Measurements from ENCODE around the gene PRKAR1B.

GRCh38 chr7:676972-677385 is 50.1 kb downstream of the PRKAR1B start:
- TF ChIP-seq BHLHE40 (IDR thresholded peaks at IDR 0.05; ENCODE audit: borderline replicate concordance in 1 of 2, low read depth in 2 of 2, low read length in 1 of 2) = no peak
- TF ChIP-seq CTCF (IDR thresholded peaks at IDR 0.05 in 2 of 3, conservative IDR thresholded peaks at IDR 0.05 in 1 of 3; ENCODE audit: control insufficient read depth in 2 of 3, extremely low read depth in 1 of 3, insufficient read depth in 1 of 3, low read depth in 3 of 3, low read length in 3 of 3) = no peak
- TF ChIP-seq NFIC (IDR thresholded peaks at IDR 0.05; ENCODE audit: low read depth, low read length) = no peak
- no peak for TF ChIP-seq ZNF274 (IDR thresholded peaks at IDR 0.05; ENCODE audit: insufficient read depth, insufficient read length)
- no peak for TF ChIP-seq EZH2 (IDR thresholded peaks at IDR 0.05; ENCODE audit: borderline replicate concordance, control insufficient read depth, low read depth, low read length)
- no peak for TF ChIP-seq MXI1 (IDR thresholded peaks at IDR 0.05; ENCODE audit: low read depth, low read length)
- TF ChIP-seq BCLAF1 (IDR thresholded peaks at IDR 0.05) = no peak
- no peak for TF ChIP-seq HDAC2 (IDR thresholded peaks at IDR 0.05)
- TF ChIP-seq POLR2AphosphoS5 (IDR thresholded peaks at IDR 0.05; ENCODE audit: low read length) = no peak
- no peak for TF ChIP-seq SREBF2 (IDR thresholded peaks at IDR 0.05; ENCODE audit: low read length)
- no peak for TF ChIP-seq ZZZ3 (IDR thresholded peaks at IDR 0.05; ENCODE audit: control insufficient read depth, insufficient read length, low read depth)
- no peak for TF ChIP-seq NFYB (IDR thresholded peaks at IDR 0.05; ENCODE audit: insufficient read depth, low read depth, low read length)
- TF ChIP-seq HDAC6 (IDR thresholded peaks at IDR 0.05; ENCODE audit: unreplicated experiment) = no peak

Measured in GM12878 (cell line).